Activated gamma-delta T cell treated with Interleukin-2 at 50 U/mL for 16 hours (primary cell): ENCODE results near the gene SLC25A19.
A peak's percentile ranks its signal among the peaks of the same experiment; 100 is the strongest.
"Not testable (repeated sequence)": the region's sequence is repeated elsewhere in the genome, so short reads cannot be mapped to it uniquely, and the experiment has no call there.

Source experiments
- DNase-seq: peaks from one replicate; pipeline ENCODE4 v3.0.0-alpha.2; 2020

Gene SLC25A19

DNA sequence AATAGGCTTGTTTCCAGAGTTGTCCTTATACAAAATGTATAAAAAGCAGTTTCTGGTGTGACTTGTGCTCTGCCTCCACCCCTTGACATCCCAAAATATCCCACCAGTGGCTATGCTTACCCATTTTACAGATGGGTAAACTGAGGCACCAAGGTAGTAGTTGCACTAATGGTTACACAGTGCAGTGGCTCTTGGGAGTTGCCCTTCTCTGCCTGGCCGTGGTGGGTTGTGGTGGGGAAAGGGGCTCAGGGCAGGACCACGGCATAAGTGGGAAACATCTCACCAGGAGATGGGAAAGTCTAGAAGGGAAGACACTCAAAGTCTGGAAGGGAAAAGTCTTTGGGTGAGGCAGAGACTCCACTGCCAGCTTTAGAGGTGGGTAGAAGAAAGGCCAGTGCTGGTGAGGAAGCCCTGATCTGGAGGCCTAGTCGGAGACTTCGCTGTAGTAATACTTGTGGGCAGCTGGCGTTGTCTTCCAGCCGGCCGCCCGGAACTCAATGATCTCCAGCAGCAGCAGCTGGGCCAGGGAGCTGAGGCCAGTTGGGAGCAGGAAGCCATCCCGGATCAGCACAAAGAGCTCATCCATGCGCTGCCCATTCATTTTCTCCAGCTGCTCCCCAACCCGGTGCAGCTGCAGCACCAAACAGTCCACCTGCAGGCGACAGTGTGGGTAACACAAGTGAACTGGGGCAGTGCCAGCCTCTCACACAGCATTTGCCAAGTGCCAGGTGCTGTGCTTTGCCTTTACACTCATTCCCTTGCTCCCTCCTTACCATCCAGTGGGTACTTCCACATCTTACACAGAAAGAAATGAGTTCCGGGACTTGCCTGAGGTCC is 22.7 kb downstream of the SLC25A19 start:
- no peak for DNase-seq

DNA sequence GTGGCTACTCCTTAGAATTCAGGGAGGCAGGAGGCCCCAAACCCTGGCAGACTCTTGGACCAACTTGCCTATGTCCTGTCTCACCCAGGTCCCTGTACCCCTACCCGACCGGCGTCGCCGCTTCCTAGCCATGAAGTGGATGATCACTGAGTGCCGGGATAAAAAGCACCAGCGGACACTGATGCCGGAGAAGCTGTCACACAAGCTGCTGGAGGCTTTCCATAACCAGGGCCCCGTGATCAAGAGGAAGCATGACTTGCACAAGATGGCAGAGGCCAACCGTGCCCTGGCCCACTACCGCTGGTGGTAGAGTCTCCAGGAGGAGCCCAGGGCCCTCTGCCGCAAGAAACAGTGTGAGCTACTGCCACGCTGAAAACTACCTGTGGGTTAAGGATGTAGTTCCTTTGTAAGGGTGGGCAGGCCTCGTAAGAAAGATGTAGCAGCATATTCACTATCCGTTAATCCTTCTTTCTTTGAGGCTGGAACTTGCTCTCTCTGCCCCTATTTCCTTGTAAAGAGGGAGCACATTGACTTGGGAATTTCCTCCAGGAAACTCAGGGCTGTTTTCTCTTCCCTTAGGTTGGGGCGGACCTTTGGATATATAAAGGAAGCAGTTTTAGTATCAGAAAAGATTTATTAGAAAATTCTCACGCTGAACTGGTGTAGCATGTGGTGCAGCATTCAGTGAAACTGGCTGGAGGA is 23.5 kb downstream of the SLC25A19 start:
- no peak for DNase-seq

DNA sequence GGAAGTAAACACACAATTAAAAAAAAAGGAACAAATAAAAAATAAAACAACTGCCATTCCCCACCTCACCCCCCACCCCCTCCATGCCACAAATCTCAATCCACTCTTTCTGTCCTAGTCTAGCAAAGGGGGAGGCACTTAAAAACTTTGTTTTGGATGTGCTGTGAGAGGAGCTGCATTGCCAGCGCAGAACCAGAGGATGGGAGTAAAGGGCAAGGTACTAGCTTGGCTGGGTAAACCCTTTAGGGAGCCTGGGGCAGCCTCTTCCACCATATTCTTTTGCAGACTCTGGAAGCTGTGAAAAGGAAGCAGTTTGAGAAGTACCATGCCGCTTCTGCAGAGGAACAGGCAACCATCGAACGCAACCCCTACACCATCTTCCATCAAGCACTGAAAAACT is 26.2 kb downstream of the SLC25A19 start:
- DNase-seq: no peak

DNA sequence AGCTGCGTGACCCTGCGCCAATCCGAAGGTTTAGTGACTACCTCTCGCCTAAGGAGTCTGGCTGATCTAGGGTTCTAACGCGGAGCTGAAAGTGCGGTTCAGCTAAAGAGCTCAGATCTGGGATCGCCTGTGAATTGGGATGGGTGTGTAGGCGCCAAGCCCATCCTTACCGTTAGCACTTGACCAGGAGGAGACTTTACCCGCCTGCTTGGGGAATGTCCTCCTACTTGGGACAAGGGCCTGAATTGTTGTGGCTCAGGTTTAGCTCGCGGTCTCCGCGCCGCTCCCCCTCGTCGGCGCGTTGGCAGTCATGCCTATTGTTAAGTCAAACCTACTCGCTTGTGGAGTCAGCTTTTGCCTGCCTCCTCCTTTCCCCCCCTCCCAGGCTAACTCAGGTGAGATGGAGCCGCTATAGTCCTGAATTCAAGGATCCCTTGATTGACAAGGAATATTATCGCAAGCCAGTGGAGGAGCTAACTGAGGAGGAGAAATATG is 27.1 kb downstream of the SLC25A19 start:
- DNase-seq: no peak

DNA sequence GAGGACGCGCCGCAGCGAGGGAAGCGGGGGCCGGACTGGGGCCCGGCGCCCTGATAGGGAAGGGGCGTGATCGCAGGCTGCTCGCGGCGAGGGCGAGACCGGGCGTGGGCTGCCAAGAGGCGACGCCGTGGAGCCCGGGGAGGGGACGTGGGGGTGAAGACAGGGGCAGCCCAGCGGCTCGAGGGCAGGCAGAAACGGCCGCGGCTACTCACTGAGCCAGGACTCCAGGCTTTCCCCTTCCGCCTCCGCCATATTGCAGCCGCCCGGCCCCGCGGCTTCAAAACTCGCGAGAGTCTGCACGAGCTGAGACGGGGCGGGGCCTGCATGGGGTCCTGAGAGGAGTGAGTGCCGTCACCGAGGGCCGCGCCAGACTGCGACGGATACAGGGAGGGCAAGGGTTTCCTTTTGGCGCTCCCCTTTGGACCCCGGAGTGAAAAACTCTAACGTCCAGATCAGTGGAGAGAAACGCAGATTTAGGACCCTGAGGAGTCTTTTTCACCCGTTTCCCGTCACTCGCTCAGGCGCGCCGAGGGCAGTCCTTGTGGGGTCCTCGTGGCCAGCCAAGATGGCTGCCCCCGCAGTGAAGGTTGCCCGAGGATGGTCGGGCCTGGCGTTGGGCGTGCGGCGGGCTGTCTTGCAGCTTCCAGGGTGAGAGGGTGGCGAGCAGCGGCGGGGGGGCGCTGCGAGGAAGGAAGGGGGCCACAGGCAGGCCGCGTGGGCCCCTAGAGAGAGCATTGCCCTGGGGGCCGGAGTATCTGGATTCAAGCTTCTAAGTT is 27.7 kb downstream of the SLC25A19 start, which contains the start of the genes GGA3 and MRPS7:
TSS of gene GGA3 (minus strand) at position 271 of the 776 bp plus-strand sequence. CDS start at position 252, 19 bp downstream.
TSS of gene MRPS7 (plus strand) at position 544 of the 776 bp plus-strand sequence. CDS start at position 566, 22 bp downstream.
- peak; percentile 96 for DNase-seq

DNA sequence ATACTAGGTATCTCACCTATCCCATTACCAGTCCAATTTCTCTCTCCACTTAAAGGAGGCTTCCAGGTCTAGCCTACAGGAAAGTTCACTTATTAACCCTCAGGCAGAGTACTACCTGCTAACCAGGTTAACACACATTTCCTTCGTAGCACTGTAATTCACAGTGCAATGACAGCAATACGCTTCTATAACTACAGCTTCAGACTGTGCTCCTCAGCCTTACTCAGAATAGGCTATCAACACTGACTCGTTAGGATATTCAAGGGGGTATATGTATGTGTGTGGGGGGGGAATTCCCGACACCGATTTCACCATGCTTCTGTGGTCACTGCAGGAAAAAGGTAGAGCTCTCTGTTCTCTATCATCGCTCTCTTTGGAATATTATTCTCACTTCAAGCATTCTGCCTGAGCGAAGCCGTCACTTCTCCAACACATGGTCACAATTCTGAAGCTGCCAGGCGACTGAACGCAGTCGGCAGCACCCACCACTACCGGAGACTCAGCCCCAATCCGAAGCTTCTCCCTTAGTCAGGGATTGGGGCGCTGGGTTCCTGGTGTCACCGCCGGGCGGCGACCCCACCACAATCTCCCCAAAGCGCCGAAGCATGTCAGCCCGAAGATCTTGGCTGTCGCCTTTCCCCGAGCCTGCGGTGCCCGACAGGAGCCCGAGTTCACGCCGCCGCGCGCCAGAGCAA is 28.4 kb downstream of the SLC25A19 start:
- no peak for DNase-seq

DNA sequence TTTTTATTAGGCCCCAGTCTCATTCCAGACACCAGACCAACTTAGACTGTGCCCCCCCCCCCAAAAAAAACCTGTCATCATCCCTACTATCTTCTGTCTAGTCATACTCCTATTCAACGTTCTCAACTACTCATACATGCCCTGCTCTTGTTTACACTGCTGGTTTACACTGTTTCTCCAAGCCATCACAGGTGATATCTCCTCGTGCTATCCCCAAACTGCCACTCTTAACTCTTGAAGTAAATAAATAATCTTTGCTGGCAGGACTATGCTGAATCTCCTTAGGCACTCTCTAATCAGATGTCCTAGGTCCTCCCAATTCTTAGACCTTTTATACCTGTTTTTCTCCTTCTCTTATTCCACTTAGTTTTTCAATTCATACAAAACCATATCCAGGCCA is 32.0 kb downstream of the SLC25A19 start:
- not testable (repeated sequence) for DNase-seq

DNA sequence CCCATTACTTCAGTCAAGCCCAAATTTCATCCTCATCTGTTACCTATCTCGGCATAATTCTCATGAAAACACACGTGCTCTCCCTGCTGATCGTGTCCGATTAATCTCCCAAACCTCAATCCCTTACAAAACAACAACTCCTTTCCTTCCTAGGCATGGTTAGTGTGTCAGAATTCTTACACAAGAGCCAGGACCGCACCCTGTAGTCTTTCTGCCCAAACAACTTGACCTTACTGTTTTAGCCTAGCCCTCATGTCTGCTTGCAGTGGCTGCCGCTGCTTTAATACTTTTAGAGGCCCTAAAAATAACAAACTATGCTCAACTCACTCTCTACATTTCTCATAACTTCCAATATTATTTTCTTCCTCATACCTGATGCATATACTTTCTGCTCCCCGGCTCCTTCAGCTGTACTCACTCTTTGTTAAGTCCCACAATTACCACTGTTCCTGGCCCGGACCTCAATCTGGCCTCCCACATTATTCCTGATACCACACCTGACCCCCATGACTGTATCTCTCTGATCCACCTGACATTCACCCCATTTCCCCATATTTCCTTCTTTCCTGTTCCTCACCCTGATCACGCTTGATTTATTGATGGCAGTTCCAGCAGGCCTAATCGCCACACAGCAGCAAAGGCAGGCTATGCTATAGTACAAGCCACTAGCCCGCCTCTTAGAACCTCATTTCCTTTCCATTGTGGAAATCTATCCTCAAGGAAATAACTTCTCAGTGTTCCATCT is 33.1 kb downstream of the SLC25A19 start:
- DNase-seq: not testable (repeated sequence)

DNA sequence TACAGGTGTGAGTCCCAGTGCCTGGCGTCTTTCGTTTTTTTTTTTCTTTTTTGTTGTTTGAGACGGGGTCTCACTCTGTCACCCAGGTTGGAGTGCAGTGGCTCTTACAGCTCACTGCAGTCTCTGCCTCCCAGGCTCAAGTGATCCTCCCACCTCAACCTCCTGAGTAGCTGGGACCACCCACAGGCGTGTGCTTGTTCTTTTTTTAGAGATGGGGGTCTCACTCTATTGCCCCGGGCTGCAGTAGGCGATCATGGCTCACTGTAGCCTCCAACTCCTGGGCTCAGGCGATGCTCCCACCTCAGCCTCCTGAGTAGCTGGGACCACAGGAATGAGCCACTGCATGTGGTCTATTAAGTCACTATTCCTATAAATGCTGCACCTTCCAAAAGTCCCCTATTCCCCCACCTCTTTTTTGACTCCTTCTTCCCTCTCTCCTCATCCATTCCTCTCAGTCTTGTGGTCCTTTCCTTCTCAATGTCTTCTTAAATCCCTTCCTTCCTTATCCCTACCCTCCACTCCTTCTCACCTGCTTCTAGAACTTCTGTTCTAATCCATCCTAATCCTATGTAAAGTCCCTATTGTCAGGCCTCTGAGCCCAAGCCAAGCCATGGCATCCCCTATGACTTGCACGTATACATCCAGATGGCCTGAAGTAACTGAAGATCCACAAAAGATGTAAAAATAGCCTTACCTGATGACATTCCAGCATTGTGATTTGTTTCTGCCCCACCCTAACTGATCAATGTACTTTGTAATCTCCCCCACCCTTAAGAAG is 37.0 kb downstream of the SLC25A19 start:
- DNase-seq: no peak

DNA sequence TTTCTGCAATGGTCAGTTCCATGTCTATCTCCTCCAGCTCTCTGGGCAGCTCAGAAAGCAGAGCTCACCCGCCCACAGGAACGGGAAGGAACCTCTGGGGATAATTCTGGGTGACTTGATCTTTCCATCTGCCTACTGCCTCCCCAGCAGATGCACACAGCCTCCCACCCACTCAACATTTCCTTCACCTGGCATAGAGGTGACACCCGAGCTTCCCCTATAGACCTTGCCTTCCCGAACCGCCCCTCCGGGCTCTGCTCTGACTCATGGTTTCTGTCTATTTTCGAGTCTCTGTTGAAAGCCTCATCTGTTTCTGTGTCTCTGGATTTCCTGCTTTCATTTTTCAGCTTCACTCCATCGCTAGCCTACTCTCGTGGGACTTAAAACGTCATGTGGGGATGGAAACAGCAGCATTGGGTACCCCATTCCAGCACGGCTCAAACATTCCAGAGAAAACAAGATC is 39.2 kb downstream of the SLC25A19 start:
- DNase-seq: peak; percentile 37

DNA sequence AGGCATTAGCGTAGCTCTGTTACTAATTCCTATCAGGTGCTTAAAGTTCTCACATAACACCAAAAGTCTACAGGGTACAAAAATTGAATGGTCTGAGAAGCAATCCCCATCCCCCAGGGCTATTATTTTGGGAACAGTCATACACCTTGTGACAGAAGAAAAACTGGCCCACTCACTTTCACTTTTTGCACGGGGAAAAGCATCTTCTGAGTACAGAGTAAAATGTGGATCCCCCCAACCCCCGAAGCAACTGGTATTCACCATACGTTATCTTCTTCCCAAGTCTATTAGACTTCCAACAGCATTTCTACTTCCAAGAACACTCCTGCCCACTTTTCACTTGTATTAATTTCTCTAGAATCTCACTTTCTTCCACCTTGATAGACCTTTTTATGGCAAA is 39.7 kb downstream of the SLC25A19 start:
- no peak for DNase-seq

DNA sequence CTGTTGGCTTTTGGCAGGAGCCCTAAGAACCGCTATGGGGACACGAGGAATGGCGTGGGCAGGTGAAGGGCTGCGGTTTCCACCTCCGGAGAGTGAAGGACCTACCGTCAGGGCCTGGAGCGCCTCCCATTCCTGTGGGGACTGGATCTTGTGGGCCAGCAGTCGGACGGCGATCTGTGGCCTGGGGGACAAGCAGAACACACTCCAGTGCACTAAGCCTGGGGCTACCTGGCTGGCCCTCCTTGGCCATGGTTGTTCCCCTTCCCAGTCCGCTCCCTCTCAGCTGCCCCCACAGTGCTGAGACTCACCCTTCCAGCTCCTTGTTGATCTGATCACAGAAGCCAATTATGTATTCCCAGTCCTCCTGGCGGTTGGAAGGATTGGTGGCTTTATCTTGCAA is 42.8 kb downstream of the SLC25A19 start:
- no peak for DNase-seq

DNA sequence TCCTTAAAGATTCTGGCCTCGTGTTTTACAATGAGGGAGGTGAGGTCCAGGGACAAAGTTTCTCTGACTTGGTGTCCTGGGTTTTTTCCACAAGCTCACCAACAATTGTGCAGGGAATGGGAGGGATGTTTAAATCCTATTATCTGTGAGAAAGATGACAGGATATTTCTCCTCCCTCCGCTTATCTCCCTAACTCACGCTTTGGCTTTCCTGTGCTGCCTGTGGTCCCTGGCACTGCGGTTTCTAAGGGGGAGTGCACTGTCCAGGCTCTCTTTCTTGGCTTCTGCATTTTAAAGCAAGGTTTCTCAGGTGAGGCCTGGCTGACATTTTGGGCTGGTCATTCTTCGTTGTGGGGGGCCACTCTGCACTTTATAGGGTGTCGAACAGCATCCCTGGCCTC is 44.2 kb downstream of the SLC25A19 start:
- no peak for DNase-seq

DNA sequence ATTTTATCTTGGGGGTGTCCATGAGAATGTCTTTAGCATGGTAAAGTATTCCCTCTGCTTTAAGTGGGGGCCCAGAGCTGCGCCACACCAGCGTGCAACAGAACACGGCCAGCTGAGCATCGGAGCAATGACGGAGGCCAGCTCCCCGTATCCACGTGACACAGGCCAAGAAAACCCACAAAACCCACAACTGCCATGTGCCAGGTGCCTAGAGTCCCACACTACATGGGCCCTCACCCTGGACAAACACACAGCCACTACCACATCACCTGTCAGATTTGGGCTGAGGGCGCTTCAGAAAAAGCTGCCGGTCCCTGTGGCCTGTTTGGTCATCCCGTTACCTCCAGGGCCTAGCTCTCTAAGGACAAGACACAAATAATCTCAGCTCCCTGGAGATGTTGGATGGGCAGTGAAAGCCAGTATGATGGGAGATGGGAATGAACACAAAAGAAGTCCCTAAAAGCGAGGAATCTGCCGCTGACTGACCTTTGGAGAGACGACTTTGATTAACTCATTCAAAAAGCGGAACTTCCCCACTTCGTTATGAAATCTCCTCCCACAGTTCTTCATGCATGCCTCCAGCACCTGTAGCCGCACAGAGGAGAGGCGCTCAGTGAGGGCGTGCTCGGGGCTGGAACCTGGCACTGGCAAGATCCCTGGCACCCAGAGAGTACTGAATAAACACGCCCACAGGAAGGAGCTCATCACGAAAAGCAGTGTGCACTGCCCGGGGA is 44.9 kb downstream of the SLC25A19 start:
- no peak for DNase-seq

DNA sequence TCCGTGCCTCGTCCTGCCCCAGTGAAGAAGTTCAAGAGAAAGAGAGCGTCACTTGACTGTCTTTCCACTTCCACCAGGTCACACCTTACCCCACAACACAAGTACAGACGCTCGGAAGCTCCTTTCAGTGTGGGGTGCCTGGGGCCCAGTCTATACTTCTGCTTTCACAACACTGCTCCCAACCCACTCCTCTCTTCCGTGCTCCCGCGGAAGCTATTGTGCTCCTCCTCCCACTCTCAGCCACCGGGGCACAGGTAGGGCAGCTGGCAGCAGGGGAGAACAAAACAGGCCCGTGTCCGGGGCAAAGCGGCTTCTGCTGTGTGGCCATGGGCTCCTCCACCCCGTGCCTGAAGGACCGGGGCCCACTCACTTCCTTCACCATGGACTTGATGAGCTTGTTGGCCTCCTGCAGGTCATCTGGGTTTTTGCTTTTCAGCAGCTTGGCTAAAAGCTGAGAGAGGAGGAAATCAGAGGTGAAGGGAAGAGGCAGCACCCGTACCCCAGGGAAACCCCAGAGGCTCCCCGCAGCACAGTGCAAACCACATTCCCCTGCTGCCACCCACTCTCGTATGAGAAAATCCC is 46.7 kb downstream of the SLC25A19 start:
- no peak for DNase-seq

DNA sequence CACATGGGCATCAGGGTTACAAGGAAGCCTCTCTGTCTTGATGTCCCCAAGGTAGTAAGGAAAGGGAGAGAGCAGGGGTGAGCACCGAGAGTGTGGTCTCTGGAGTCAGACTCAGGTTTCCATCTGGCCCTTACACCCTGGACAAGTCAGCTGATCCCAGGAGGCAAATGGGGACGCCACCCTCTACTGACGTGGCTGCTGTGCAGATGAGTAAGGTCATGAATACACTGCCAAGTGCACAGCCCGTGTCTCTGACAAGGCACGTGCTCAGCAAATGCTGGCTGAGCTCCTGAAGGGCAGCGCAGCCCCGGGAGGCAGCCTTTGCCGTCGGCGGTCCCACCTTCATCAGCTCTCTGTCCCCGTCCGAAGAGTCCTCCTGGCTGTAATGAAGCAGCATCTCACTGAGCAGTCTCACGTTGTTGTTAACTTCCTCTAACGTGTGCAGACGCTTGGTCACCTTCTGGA is 47.2 kb downstream of the SLC25A19 start:
- DNase-seq: no peak

DNA sequence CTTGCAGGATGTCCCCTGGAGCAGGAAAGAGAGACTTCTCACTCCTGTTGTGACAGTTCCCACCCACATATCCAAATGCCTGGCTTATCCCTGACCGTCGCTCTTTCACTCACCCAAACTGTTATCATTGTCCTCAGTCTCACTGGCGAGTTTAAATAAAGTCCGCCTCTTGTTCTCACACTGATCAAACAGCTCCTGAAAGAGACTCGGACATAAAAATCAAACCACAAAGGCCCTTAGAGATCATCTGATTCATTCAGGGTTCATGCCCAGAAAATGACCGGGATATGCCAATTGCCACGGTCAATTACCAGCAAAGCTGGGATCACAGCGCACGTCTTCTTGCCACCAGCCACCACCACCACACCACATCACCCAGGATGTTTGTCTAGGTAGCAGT is 47.7 kb downstream of the SLC25A19 start:
- no peak for DNase-seq

DNA sequence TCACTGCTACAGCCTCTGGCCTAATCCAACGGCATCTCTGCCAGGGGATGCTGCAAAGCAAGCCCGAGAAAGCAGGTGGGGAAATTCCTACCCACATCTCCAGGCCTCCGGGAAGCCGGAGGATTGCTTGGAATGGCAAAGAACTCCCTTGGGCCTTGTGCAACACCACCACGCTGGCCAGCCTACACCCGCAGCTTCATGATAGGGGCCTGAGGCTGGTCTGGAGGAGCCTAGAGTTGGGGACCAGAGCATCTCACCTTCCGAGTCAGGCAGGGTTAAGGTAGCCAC is 48.1 kb downstream of the SLC25A19 start:
- no peak for DNase-seq

DNA sequence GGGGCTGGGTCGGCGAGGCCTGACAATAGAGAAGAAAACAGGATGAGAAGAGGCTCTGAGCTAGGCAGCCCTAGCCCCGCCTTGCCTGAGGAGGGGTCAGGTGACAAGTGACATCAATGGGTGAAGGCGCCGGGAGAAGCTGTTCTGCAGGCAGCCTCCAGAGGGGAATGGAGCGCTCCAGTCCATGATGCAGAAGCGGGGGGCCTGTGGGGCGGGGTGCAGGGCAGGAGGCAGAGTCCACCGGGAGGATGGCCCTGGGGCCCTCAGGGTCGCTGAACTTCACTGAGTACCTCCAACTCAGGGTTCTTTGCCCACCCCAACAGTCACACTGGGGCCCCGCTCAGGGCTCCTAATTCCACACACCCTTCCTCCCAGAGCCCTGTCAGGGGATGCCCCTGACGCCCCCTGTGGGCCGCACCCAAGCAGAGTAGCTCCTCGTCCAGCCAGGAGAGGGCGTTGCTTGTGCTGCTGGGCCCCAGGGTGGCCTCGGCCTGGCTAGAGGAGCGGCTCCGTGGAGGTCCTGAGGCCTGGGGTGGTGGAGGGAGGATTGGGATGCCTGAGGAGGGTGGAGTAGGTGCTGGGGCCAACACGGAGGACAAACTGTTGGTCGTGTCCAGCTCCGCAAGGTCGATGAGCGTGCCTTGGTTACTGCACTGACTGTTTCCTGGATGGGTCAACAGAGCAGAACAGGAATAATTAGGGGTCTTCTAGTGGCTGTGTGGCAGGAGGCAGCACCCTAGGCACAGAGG is 48.7 kb downstream of the SLC25A19 start:
- no peak for DNase-seq
